Activated naive CD8-positive, alpha-beta T cell (primary cell): ENCODE results near the gene ABCA7.

Experiments
- H3K27ac Mint-ChIP-seq: one replicate; pipeline ENCODE4 v1.8.0; 2021; ENCODE audit warnings: mixed read lengths
- H3K27me3 Mint-ChIP-seq: one replicate; pipeline ENCODE4 v1.8.0; 2021; ENCODE audit warnings: mixed read lengths
- H3K36me3 Mint-ChIP-seq: one replicate; pipeline ENCODE4 v1.8.0; 2021; ENCODE audit warnings: mixed read lengths
- H3K4me1 Mint-ChIP-seq: one replicate; pipeline ENCODE4 v1.8.0; 2021; ENCODE audit warnings: low read depth, mixed read lengths
- H3K4me3 Mint-ChIP-seq: one replicate; pipeline ENCODE4 v1.8.0; 2021; ENCODE audit warnings: mild to moderate bottlenecking, mixed read lengths
- H3K9me3 Mint-ChIP-seq: one replicate; pipeline ENCODE4 v1.8.0; 2021; ENCODE audit warnings: low read depth, mixed read lengths

Gene ABCA7

DNA sequence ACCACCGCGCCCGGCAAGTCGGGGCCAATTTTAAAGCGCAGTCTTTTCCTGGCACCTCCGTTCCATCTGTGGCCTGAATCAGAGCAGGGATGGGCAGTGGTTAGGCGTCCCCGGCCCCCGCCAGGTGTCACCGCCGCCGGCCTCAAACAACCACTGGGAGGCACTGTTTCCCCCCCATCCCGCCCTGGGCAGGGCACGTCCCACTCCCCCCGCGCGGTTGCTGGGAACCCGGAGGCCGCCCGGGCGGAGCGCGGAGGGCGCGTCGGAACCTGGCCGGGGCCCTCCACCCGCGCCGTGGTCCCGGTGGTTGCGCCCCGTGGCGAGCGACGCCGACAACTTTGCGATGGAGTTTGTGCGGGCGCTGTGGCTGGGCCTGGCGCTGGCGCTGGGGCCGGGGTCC, 39.8 kb upstream of the ABCA7 start, which contains the start of gene GRIN3B:
Gene GRIN3B, plus strand, starts transcription at position 325 of the 400 bp plus-strand sequence. Its CDS starts 19 bp downstream, at position 344.
- Mint-ChIP-seq H3K4me3 (peak within 1 kb of the TSS; percentile 37), H3K9me3 (no peaks in the 10 kb centered on the region), H3K36me3 (no peaks in the 10 kb centered on the region), H3K4me1 (peaks cover 21% of the 10 kb centered on the region), H3K27me3 (peaks cover 10% of the 10 kb centered on the region), H3K27ac (no peak within 1 kb of the TSS)

DNA sequence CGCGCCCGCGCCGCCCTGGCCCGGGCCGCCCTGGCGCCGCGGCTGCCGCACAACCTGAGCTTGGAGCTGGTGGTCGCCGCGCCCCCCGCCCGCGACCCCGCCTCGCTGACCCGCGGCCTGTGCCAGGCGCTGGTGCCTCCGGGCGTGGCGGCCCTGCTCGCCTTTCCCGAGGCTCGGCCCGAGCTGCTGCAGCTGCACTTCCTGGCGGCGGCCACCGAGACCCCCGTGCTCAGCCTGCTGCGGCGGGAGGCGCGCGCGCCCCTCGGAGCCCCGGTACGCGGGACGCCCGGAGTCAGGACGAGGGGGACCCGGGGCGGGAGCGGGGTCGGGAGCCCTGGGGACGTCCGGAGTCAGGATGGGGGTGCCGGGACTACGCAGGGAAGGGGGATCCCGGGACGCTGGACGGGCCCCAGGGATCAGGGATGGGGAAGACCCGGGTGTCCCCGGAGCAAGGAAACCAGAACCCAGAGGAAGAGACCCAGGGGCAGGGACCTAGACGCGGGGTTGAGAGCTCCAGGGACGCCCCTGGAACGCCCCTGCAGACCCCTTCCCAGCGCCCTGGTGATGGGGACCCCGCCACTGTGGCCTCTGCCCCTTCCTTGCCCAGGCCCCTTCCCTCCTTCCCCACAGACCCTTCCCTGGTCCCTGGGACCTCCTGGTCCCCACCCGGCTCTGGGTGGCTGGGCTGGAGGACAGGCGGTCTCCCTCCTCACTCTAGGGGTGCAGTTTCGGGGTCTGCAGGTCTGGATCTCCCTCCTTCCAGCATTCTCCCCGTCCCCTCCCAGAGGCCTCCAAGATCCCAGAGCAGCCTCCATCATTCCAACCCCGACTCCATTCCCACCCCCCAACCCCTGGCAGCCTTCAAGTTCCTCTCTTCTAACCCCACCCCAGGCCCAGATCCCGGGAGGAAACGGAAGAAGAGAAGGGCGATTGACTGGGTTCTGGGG, 39.0 kb upstream of the ABCA7 start:
- H3K4me3 Mint-ChIP-seq, result peak overlapping the region; percentile 27
- H3K36me3 Mint-ChIP-seq, result no peaks in the 10 kb centered on the region

DNA sequence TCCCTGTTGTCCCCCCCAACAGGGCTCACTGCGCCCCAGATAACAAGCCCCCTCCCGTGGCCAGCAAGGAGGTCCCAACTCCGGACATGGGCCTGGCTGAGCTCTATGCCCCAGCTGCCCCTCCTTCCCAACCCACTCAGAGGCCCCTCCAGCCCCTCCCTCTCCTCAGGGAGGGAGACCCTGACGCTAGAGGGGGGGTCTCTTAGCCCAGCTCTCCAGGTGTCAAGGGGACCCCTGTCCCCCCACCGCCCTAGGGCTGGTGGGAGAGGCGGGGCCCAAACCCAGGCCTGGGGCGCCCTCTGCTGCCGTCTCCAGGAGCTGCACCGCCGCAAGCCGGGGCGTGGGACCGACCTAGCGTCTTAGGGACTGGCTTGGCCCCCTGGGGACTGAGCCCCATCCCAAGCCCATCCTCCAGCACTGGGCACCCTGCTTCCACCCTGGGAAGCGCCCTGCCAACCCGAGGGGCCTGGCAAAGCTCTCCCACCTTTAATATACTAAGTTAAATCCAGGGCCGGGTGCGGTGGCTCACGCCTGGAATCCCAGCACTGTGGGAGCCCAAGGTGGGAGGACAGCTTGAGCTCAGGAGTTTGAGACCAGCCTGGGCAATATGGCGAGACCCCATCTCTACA, 38.3 kb upstream of the ABCA7 start:
- H3K9me3 Mint-ChIP-seq, result no peaks in the 10 kb centered on the region
- no peaks in the 10 kb centered on the region for H3K36me3 Mint-ChIP-seq
- peaks cover 10% of the 10 kb centered on the region for H3K27me3 Mint-ChIP-seq
- no peak overlapping the region for H3K27ac Mint-ChIP-seq
- no peak overlapping the region for H3K4me3 Mint-ChIP-seq
- H3K4me1 Mint-ChIP-seq, result peaks cover 16% of the 10 kb centered on the region

More for the DNA sequence above, 39.0 kb upstream of the ABCA7 start:
- H3K9me3 Mint-ChIP-seq, result no peaks in the 10 kb centered on the region
- no peak overlapping the region for H3K27ac Mint-ChIP-seq
- H3K4me1 Mint-ChIP-seq, result peaks cover 21% of the 10 kb centered on the region
- H3K27me3 Mint-ChIP-seq, result peaks cover 10% of the 10 kb centered on the region

DNA sequence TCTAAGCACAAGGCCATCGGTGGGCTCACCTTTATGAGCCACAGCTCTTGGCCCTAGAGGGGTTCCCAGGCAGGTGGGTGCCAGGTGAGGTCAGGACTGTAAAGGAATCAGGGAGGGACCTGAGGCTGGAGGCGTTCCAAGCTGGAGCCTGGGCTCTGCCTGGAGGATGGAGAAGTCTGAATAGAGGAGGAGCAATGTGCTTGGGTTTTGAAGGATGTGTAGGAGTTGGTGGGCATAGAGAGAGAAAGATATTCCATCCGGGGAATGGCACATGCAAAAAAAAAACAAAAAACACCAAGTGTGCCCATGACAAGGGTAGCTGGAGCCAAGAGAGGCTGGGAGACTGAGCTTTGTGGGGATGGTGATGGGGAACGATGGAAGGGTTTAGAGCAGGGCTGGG, 37.3 kb upstream of the ABCA7 start:
- Mint-ChIP-seq H3K27ac (peak overlapping the region; percentile 6), H3K4me1 (peaks cover 12% of the 10 kb centered on the region), H3K9me3 (no peaks in the 10 kb centered on the region), H3K36me3 (no peaks in the 10 kb centered on the region), H3K4me3 (no peak overlapping the region), H3K27me3 (peaks cover 10% of the 10 kb centered on the region)

DNA sequence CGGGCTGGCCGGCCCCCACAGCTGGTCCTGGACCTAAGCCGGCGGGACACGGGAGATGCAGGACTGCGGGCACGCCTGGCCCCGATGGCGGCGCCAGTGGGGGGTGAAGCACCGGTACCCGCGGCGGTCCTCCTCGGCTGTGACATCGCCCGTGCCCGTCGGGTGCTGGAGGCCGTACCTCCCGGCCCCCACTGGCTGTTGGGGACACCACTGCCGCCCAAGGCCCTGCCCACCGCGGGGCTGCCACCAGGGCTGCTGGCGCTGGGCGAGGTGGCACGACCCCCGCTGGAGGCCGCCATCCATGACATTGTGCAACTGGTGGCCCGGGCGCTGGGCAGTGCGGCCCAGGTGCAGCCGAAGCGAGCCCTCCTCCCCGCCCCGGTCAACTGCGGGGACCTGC, 36.6 kb upstream of the ABCA7 start:
- Mint-ChIP-seq H3K36me3 (no peaks in the 10 kb centered on the region), H3K27me3 (peaks cover 7% of the 10 kb centered on the region), H3K9me3 (no peaks in the 10 kb centered on the region), H3K4me1 (peaks cover 7% of the 10 kb centered on the region), H3K4me3 (no peak overlapping the region), H3K27ac (no peak overlapping the region)

DNA sequence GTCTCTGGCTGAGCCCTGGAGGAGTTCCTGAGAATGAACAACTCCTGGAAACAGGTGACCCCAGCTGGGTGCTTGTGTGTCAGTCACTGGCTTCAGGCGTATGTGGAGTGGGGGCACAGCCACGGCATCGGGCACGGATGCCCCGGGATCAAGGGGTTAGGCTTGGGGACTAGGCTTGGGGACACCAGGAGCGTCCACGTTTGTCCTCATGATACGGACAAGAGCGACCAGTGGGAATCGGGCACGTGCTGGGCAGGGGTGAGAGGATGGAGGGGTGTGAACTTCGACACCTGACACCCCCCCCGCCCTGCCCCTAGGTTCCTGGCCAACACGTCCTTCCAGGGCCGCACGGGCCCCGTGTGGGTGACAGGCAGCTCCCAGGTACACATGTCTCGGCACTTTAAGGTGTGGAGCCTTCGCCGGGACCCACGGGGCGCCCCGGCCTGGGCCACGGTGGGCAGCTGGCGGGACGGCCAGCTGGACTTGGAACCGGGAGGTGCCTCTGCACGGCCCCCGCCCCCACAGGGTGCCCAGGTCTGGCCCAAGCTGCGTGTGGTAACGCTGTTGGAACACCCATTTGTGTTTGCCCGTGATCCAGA, 35.6 kb upstream of the ABCA7 start:
- no peaks in the 10 kb centered on the region for H3K9me3 Mint-ChIP-seq
- no peak overlapping the region for H3K4me3 Mint-ChIP-seq
- H3K27ac Mint-ChIP-seq, result peak overlapping the region; percentile 41
- no peaks in the 10 kb centered on the region for H3K36me3 Mint-ChIP-seq
- peaks cover under 1% of the 10 kb centered on the region for H3K27me3 Mint-ChIP-seq
- peaks cover 3% of the 10 kb centered on the region for H3K4me1 Mint-ChIP-seq

DNA sequence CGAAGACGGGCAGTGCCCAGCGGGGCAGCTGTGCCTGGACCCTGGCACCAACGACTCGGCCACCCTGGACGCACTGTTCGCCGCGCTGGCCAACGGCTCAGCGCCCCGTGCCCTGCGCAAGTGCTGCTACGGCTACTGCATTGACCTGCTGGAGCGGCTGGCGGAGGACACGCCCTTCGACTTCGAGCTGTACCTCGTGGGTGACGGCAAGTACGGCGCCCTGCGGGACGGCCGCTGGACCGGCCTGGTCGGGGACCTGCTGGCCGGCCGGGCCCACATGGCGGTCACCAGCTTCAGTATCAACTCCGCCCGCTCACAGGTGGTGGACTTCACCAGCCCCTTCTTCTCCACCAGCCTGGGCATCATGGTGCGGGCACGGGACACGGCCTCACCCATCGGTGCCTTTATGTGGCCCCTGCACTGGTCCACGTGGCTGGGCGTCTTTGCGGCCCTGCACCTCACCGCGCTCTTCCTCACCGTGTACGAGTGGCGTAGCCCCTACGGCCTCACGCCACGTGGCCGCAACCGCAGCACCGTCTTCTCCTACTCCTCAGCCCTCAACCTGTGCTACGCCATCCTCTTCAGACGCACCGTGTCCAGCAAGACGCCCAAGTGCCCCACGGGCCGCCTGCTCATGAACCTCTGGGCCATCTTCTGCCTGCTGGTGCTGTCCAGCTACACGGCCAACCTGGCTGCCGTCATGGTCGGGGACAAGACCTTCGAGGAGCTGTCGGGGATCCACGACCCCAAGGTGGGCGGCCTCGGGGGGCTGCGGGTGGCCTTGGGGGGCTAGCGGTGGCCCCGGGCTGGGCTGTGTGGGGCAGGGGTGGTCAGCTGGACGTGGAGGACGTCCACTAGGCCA, 34.9 kb upstream of the ABCA7 start:
- no peaks in the 10 kb centered on the region for H3K27me3 Mint-ChIP-seq
- H3K27ac Mint-ChIP-seq, result peak overlapping the region; percentile 80
- peaks cover 3% of the 10 kb centered on the region for H3K4me1 Mint-ChIP-seq
- no peaks in the 10 kb centered on the region for H3K9me3 Mint-ChIP-seq
- H3K4me3 Mint-ChIP-seq, result no peak overlapping the region
- H3K36me3 Mint-ChIP-seq, result no peaks in the 10 kb centered on the region

- Mint-ChIP-seq H3K27ac (no peak overlapping the region), H3K27me3 (no peaks in the 10 kb centered on the region), H3K36me3 (no peaks in the 10 kb centered on the region), H3K9me3 (no peaks in the 10 kb centered on the region), H3K4me1 (no peaks in the 10 kb centered on the region), H3K4me3 (no peak overlapping the region)
These were observed 33.1 kb upstream of the ABCA7 start for GRCh38 chr19:1006711-1007398.

DNA sequence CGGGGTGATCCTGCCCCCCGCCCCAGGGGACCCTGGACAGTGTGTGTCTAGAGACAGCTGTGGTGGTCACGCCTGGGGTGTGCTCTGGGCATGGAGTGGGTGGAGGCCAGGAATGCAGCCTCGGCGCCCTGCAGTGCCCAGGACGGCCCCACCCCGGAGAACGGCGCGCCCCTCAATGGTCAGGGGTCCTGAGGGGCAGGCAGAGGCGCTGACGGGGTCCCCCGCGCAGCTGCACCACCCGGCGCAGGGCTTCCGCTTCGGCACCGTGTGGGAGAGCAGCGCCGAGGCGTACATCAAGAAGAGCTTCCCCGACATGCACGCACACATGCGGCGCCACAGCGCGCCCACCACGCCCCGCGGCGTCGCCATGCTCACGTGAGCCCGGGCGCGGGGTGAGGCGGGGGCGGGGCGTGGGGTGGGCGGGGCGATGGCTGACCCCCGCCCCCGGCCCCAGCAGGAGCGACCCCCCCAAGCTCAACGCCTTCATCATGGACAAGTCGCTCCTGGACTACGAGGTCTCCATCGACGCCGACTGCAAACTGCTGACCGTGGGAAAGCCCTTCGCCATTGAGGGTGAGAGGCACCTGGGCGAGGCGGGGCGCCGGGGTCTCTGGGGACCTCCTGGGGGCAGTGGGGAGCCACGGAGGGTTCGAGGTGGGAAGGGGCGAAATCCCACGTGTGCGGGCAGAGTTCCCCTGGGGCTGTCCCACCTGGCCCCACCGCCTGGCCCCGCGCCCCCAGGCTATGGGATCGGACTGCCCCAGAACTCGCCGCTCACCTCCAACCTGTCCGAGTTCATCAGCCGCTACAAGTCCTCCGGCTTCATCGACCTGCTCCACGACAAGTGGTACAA, 32.3 kb upstream of the ABCA7 start:
- Mint-ChIP-seq H3K27me3 (no peaks in the 10 kb centered on the region), H3K9me3 (no peaks in the 10 kb centered on the region), H3K27ac (no peak overlapping the region), H3K4me1 (no peaks in the 10 kb centered on the region), H3K36me3 (no peaks in the 10 kb centered on the region), H3K4me3 (no peak overlapping the region)

DNA sequence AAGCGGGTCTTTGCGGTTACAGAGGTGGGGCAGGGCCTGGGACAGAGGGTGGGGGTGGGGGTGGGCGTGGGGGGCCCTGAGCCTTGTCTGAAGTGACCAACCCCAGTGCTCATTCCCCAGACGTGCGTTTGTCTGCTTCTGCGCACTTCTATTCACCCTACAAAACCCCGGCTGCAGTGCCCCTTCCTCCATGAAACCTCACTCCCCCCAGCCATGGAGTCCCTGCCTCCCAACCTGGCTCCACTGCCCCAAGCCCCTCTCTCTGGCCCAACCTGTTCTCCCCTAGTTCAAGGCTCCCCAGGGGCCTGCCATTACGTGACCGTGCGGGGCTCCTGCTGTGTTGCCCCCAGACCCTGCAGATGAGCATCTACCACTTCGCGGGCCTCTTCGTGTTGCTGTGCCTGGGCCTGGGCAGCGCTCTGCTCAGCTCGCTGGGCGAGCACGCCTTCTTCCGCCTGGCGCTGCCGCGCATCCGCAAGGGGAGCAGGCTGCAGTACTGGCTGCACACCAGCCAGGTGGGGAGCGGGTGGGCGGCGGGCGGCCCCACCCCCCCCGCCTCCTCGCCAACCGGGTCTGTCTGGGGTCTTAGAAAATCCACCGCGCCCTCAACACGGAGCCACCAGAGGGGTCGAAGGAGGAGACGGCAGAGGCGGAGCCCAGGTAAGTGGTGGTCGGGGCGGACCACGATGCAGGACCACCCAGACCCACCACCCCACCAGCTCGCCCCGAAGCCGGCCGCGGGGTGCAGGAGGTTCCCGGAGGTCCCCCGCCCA, 31.5 kb upstream of the ABCA7 start:
- Mint-ChIP-seq H3K4me3 (no peak overlapping the region), H3K27ac (no peak overlapping the region), H3K27me3 (no peaks in the 10 kb centered on the region), H3K9me3 (no peaks in the 10 kb centered on the region), H3K4me1 (no peaks in the 10 kb centered on the region), H3K36me3 (no peaks in the 10 kb centered on the region)

- Mint-ChIP-seq H3K9me3 (no peaks in the 10 kb centered on the region), H3K4me1 (peaks cover 3% of the 10 kb centered on the region), H3K36me3 (no peaks in the 10 kb centered on the region), H3K27me3 (no peaks in the 10 kb centered on the region), H3K4me3 (no peak overlapping the region), H3K27ac (no peak overlapping the region)
These were observed 30.6 kb upstream of the ABCA7 start for GRCh38 chr19:1009041-1009980.

- no peaks in the 10 kb centered on the region for H3K27me3 Mint-ChIP-seq
- H3K9me3 Mint-ChIP-seq, result no peaks in the 10 kb centered on the region
- no peak overlapping the region for H3K4me3 Mint-ChIP-seq
- no peaks in the 10 kb centered on the region for H3K36me3 Mint-ChIP-seq
- no peak overlapping the region for H3K27ac Mint-ChIP-seq
- H3K4me1 Mint-ChIP-seq, result peaks cover 3% of the 10 kb centered on the region
These were observed 29.8 kb upstream of the ABCA7 start for GRCh38 chr19:1009981-1010538.
